Neural cell (in vitro differentiated cells): ENCODE measurements around the gene EXOC2. TPM values are rescaled to one million over a fixed set of nuclear protein-coding genes. Genes with fewer than 3 reads are reported as not detected.

ENCODE experiments used
- H2AFZ ChIP-seq: fragments of 200-600, 300-800 bp; sonication (generic), shearing (Covaris generic); 2 replicates; pipeline ENCODE4 v1.6.0; 2014; ENCODE audit warnings: low read depth, mild to moderate bottlenecking, antibody characterized with exemption, low read length, moderate library complexity
- H3F3A ChIP-seq: fragments of 200-600 bp; shearing (Covaris generic); 2 replicates; pipeline ENCODE4 v1.6.1; 2016; ENCODE audit warnings: mild to moderate bottlenecking, moderate library complexity, mixed read lengths, antibody characterized with exemption, low read length; ENCODE audit not compliant: insufficient read depth, poor library complexity, severe bottlenecking
- H3K27ac ChIP-seq: fragments of 200-600, 300-800 bp; sonication (generic), shearing (Covaris generic); 2 replicates; pipeline ENCODE4 v1.5.1; 2014; ENCODE audit warnings: mild to moderate bottlenecking, low read length, moderate library complexity
- H3K27me3 ChIP-seq: fragments of 300-800, 200-600 bp; sonication (generic), shearing (Covaris generic); 2 replicates; pipeline ENCODE4 v1.6.0; 2014; ENCODE audit warnings: mild to moderate bottlenecking, low read depth, low read length, moderate library complexity; ENCODE audit not compliant: insufficient read depth
- H3K36me3 ChIP-seq: fragments of 300-800, 200-600 bp; sonication (generic), shearing (Covaris generic); 2 replicates; pipeline ENCODE4 v1.5.1; 2014; ENCODE audit warnings: mild to moderate bottlenecking, antibody characterized with exemption, low read length, moderate library complexity; ENCODE audit not compliant: insufficient read depth
- H3K4me2 ChIP-seq: fragments of 300-800, 200-600 bp; sonication (generic), shearing (Covaris generic); 2 replicates; pipeline ENCODE4 v1.6.0; 2014; ENCODE audit warnings: mild to moderate bottlenecking, low read length
- H3K4me3 ChIP-seq: fragments of 300-800, 200-600 bp; sonication (generic), shearing (Covaris generic); 2 replicates; pipeline ENCODE4 v1.5.1; 2014; ENCODE audit warnings: mild to moderate bottlenecking, low read length, moderate library complexity
- H3K79me2 ChIP-seq: fragments of 200-600 bp; shearing (Covaris generic); replicated peaks from 2 replicates; pipeline ENCODE4 v1.6.0; 2014; ENCODE audit warnings: mild to moderate bottlenecking, low read length, moderate library complexity; ENCODE audit not compliant: insufficient read depth
- H3K9ac ChIP-seq: fragments of 300-800, 200-600 bp; sonication (generic), shearing (Covaris generic); 2 replicates; pipeline ENCODE4 v1.6.1; 2016; ENCODE audit warnings: mild to moderate bottlenecking, low read length, mixed read lengths
- H3K9me2 ChIP-seq: fragments of 200-600 bp; shearing (Covaris generic); 2 replicates; pipeline ENCODE4 v1.6.1; 2016; ENCODE audit warnings: mild to moderate bottlenecking, low read length, mixed read lengths; ENCODE audit not compliant: insufficient read depth
- H3K9me3 ChIP-seq: fragments of 200-600, 300-800 bp; sonication (generic), shearing (Covaris generic); 2 replicates; pipeline ENCODE4 v1.6.1; 2016; ENCODE audit warnings: mild to moderate bottlenecking, mixed run types, low read length, moderate library complexity, mixed read lengths
- H4K20me1 ChIP-seq: fragments of 200-600 bp; shearing (Covaris generic); 2 replicates; pipeline ENCODE4 v1.6.1; 2016; ENCODE audit warnings: mild to moderate bottlenecking, mixed run types; ENCODE audit not compliant: insufficient read depth
- EP300 ChIP-seq: fragments of 450-650 bp; conservative IDR thresholded peaks from 2 replicates; pipeline ENCODE4 v1.6.1; 2014; ENCODE audit warnings: antibody characterized with exemption, mild to moderate bottlenecking, moderate library complexity; ENCODE audit not compliant: poor library complexity, severe bottlenecking
- EZH2 ChIP-seq: fragments of 200-600, 300-800 bp; shearing (Covaris generic), sonication (generic); IDR thresholded peaks from 2 replicates; pipeline ENCODE4 v1.6.1; 2014; ENCODE audit warnings: antibody characterized with exemption, low read length, borderline replicate concordance, mild to moderate bottlenecking; ENCODE audit not compliant: insufficient read depth, poor library complexity, severe bottlenecking
- MXI1 ChIP-seq: fragments of 450-650 bp; conservative IDR thresholded peaks from 2 replicates; pipeline ENCODE4 v1.6.1; 2014; ENCODE audit warnings: antibody characterized with exemption, mild to moderate bottlenecking; ENCODE audit not compliant: poor library complexity, severe bottlenecking
- POLR2AphosphoS5 ChIP-seq: IDR thresholded peaks from 2 replicates; pipeline ENCODE4 v1.6.1; 2012
- RAD21 ChIP-seq: fragments of 450-650 bp; conservative IDR thresholded peaks from 2 replicates; pipeline ENCODE4 v1.6.1; 2014; ENCODE audit warnings: antibody characterized with exemption, mild to moderate bottlenecking, moderate library complexity
- SMC3 ChIP-seq: fragments of 450-650 bp; conservative IDR thresholded peaks from 2 replicates; pipeline ENCODE4 v1.6.1; 2014; ENCODE audit warnings: antibody characterized with exemption, mild to moderate bottlenecking, moderate library complexity; ENCODE audit not compliant: poor library complexity
- TAF1 ChIP-seq: IDR thresholded peaks from 2 replicates; pipeline ENCODE4 v1.6.1; 2012; ENCODE audit warnings: low read depth
- polyA plus RNA-seq: library from polyadenylated mRNA; depleted of rRNA; stranded (reverse); fragments of >200 nt; gene quantifications from 2 replicates; pipeline ENCODE4 v1.2.3, GENCODE V29; 2014
- TF ChIP-seq, protein P1 (sequence below): IDR thresholded peaks from 2 replicates; pipeline ENCODE4 v1.6.1; 2012; ENCODE audit warnings: borderline replicate concordance
- TF ChIP-seq, protein P2 (sequence below): fragments of 450-650 bp; IDR thresholded peaks from 2 replicates; pipeline ENCODE4 v1.5.1; 2014; ENCODE audit warnings: antibody characterized with exemption, mild to moderate bottlenecking, moderate library complexity; ENCODE audit not compliant: poor library complexity, severe bottlenecking

EXOC2 gene
- polyA plus RNA-seq, 1 donor from 2014 or later = 38.6 TPM

DNA sequence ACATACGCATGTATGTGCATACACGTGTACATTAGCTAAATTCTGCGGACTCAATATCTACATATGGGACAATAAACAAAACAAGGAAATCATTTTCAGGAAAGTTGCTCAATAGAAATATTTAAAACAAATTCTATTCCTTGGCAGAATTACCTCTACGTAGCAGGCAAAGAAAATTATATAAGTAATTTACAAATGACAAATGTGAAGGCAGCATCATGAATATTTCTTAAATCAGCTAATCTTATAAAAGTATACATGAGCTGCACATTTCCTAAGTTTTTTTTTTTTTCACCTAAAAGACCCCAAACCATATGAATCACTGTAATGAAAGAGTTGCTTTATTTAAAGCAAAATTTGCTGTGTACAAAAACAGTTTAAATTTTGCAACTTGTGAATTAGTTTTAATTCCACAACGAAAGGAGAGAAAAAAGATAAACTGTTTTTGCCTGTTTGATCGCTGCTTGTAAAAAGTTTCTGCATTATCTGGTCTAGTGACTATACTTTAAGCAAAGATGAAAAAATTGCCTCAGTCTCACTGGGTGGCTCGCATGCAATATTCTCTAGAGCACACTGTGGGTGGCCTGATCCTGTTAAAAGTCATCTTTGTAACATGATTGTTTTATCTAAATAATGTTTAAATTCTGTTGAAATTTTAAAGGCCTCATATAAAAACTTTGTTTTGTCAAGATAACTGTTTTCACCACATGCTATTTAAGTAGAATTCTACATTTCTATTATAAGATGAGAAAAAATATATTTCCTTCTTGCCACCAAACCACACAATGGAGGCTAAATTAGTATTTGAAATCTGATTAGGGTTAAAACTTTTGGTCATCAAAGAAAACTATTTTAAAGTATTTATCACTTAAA, 93.1 kb downstream of the EXOC2 start:
- H3F3A ChIP-seq = no peaks in the 10 kb centered on the region
- H3K79me2 ChIP-seq = no peaks in the 10 kb centered on the region
- no peaks in the 10 kb centered on the region for H3K36me3 ChIP-seq
- H2AFZ ChIP-seq = no peak overlapping the region
- no peak overlapping the region for H3K27ac ChIP-seq
- TF ChIP-seq, protein P1, sequence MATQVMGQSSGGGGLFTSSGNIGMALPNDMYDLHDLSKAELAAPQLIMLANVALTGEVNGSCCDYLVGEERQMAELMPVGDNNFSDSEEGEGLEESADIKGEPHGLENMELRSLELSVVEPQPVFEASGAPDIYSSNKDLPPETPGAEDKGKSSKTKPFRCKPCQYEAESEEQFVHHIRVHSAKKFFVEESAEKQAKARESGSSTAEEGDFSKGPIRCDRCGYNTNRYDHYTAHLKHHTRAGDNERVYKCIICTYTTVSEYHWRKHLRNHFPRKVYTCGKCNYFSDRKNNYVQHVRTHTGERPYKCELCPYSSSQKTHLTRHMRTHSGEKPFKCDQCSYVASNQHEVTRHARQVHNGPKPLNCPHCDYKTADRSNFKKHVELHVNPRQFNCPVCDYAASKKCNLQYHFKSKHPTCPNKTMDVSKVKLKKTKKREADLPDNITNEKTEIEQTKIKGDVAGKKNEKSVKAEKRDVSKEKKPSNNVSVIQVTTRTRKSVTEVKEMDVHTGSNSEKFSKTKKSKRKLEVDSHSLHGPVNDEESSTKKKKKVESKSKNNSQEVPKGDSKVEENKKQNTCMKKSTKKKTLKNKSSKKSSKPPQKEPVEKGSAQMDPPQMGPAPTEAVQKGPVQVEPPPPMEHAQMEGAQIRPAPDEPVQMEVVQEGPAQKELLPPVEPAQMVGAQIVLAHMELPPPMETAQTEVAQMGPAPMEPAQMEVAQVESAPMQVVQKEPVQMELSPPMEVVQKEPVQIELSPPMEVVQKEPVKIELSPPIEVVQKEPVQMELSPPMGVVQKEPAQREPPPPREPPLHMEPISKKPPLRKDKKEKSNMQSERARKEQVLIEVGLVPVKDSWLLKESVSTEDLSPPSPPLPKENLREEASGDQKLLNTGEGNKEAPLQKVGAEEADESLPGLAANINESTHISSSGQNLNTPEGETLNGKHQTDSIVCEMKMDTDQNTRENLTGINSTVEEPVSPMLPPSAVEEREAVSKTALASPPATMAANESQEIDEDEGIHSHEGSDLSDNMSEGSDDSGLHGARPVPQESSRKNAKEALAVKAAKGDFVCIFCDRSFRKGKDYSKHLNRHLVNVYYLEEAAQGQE = no peak
- TF ChIP-seq RAD21 = no peak
- no peak for TF ChIP-seq EP300
- TF ChIP-seq POLR2AphosphoS5 = no peak
- no peak for TF ChIP-seq MXI1
- TF ChIP-seq SMC3 = no peak
- TF ChIP-seq, protein P2, sequence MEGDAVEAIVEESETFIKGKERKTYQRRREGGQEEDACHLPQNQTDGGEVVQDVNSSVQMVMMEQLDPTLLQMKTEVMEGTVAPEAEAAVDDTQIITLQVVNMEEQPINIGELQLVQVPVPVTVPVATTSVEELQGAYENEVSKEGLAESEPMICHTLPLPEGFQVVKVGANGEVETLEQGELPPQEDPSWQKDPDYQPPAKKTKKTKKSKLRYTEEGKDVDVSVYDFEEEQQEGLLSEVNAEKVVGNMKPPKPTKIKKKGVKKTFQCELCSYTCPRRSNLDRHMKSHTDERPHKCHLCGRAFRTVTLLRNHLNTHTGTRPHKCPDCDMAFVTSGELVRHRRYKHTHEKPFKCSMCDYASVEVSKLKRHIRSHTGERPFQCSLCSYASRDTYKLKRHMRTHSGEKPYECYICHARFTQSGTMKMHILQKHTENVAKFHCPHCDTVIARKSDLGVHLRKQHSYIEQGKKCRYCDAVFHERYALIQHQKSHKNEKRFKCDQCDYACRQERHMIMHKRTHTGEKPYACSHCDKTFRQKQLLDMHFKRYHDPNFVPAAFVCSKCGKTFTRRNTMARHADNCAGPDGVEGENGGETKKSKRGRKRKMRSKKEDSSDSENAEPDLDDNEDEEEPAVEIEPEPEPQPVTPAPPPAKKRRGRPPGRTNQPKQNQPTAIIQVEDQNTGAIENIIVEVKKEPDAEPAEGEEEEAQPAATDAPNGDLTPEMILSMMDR = no peak
- TF ChIP-seq EZH2 = no peak
- TF ChIP-seq TAF1 = no peak
- H3K4me2 ChIP-seq = no peak overlapping the region
- no peaks in the 10 kb centered on the region for H3K9me3 ChIP-seq
- H3K4me3 ChIP-seq = no peak overlapping the region
- H3K9me2 ChIP-seq = no peaks in the 10 kb centered on the region
- no peaks in the 10 kb centered on the region for H4K20me1 ChIP-seq
- H3K27me3 ChIP-seq = no peaks in the 10 kb centered on the region
- no peak overlapping the region for H3K9ac ChIP-seq

DNA sequence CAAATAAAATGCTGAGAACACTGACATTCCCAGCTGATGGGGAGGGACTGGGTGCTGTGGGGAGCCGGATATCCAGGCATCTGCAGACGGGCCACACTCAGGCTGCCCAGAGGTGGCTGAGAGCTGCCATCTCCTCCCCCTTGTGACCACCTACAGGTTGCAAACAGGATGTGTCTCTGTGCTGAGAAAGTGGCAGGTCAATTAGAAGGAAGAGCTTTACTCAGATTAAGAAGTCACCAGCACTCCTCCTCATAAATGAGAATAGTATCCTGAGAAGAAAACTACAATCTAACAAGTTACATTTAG, 99.1 kb downstream of the EXOC2 start:
- Histone ChIP-seq H4K20me1 (no peaks in the 10 kb centered on the region), H3K9me3 (no peaks in the 10 kb centered on the region), H3F3A (no peaks in the 10 kb centered on the region), H3K4me2 (no peak overlapping the region), H3K27ac (no peak overlapping the region), H3K36me3 (no peaks in the 10 kb centered on the region), H3K79me2 (no peaks in the 10 kb centered on the region), H2AFZ (no peak overlapping the region), H3K9ac (no peak overlapping the region), H3K9me2 (no peaks in the 10 kb centered on the region), H3K4me3 (no peak overlapping the region), H3K27me3 (no peaks in the 10 kb centered on the region)
- no peak for TF ChIP-seq TAF1
- TF ChIP-seq EZH2 = no peak
- TF ChIP-seq, protein P1 = no peak
- TF ChIP-seq SMC3 = no peak
- no peak for TF ChIP-seq EP300
- TF ChIP-seq MXI1 = no peak
- TF ChIP-seq, protein P2 = no peak
- TF ChIP-seq POLR2AphosphoS5 = no peak
- TF ChIP-seq RAD21 = no peak
